NCI-H510A (cell line): ENCODE results near the gene ATP2A2.
"Not testable (repeated sequence)": the region's sequence is repeated elsewhere in the genome, so short reads cannot be mapped to it uniquely, and the experiment has no call there.

Source experiments
- DNase-seq: peaks from one replicate; lab custom pipeline; 2025; lab: John Stamatoyannopoulos, UW

Gene ATP2A2

GRCh38 chr12:110370732-110371231 lies 89.7 kb downstream of the ATP2A2 start:
- DNase-seq = peak; percentile 15

- DNase-seq = peak; percentile 70
Observed at GRCh38 chr12:110371408-110372055, 90.5 kb downstream of the ATP2A2 start.

GRCh38 chr12:110372056-110372425 lies 91.0 kb downstream of the ATP2A2 start:
- DNase-seq = no peak

- DNase-seq = no peak
Observed at GRCh38 chr12:110373025-110373424, 92.0 kb downstream of the ATP2A2 start.

GRCh38 chr12:110373425-110373824 lies 92.4 kb downstream of the ATP2A2 start:
- DNase-seq = no peak

- no peak for DNase-seq
Observed at GRCh38 chr12:110373962-110374611, 93.0 kb downstream of the ATP2A2 start.

DNA sequence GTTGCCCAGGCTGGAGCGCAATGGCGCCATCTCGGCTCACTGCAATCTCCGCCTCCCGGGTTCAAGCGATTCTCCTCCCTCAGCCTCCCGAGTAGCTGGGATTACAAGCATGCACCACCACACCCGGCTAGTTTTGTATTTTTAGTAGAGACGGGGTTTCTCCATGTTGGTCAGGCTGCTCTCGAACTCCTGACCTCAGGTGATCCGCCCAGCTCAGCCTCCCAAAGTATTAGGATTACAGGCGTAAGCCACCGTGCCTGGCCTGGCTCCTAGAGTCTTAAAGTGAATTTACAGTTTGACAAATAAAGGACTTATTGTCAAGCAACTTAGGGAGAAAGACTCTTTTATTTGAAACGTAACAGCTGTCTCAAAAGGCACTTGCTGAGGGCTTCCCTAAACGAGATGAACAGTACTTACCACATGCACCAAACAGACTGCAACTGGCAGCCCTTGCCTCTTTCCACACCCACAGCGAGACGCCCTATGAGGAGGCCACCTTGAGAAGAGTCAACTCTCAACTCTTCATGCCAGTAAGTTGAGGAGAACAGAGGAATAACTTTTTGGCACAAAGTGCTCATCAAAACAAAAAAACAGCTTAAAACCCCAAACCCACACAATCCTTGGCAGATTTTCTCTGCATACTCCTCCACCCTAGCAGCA lies 97.2 kb downstream of the ATP2A2 start:
- not testable (repeated sequence) for DNase-seq

GRCh38 chr12:110379197-110379596 lies 98.2 kb downstream of the ATP2A2 start:
- DNase-seq = no peak

DNA sequence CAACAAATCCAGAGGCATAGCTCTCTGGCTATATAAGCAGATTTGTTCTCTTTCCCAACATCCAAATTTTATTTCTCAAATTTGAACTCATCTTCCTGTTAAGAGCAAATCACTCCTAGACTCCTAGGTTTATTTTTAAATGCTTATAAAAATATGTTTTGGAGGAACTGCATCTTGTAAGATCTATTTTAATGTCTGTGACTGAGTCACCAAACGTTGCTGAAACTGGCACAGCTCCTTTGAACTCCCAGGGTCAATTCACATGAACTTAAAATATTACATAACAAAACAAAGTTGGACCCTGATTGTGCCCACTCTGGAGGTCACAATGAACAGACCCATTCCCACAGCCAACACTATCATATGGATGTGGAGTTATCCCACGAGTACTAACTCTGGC lies 98.6 kb downstream of the ATP2A2 start:
- DNase-seq = no peak

DNA sequence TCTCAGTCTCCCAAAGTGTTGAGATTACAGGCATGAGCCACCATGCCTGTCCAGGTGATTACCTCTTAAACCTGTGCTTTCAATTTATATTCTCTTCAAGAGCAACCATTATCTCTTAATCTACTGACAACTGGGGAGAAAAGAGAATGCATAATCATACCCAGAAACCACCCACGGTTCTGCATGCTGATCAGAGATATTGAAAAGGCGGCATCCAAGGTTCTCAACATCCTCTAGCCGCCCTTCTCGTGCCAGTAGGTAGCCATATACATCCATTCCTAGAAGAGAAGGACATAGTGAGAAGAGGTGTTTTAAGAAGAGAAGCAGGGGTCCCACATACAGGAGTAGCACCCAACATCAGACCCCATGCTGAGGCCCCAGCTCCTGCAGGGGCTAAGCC lies 101.6 kb downstream of the ATP2A2 start:
- no peak for DNase-seq
